ENCODE data around the gene ZCCHC4. TPM values are rescaled to one million over a fixed set of nuclear protein-coding genes. Genes with fewer than 3 reads are reported as not detected.

Gene ZCCHC4
- total RNA-seq, 1 experiment from 2014 or later: 12.3 TPM

DNA sequence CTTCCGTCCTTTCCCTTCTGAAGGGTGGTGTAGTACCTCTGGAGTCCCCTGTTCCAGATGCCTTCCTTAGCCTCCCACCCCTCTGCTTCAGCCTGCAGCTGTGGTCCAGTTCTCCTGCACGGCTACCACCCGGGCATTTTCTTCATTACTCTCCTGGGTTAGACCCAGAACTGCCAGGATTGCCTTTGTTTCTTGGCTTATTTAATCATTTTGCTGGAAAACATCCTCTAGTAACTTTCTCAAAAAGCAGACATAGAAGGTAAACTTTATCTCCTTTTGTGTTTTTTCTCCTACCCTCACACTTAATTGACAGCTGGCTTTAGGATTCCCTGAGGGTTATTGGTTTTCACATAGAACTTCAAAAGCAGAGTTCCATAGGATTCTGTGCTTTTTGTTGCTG, 84.7 kb downstream of the ZCCHC4 start (continued):
- TF ChIP-seq POLR2AphosphoS5 (IDR thresholded peaks at IDR 0.05; ENCODE audit: low read depth, low read length) (no peak), RAD21 (IDR thresholded peaks at IDR 0.05; ENCODE audit: low read depth) (no peak), ZFX (IDR thresholded peaks at IDR 0.05) (no peak)

DNA sequence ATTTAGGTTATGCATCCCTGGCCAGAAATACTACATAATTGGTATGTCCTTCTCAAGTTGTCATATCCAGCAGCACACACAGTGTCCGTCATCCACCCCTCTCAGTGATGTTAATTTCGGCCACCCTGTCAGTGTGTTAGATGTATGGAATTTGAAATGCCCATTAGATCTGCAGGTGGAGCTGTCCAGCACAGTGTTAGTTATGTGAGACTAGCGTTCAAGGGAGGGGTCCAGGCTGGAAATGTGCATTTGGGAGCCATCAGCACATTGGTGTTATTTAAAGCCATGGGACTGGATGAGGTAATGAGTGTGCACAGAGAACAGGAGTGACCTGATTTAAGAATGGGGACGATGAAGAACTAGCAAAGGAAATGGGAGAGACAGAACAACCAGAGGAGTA, 86.9 kb downstream of the ZCCHC4 start:
- intact Hi-C loops (cut with micrococcal nuclease): no loop called here
- DNase-seq (ENCODE audit: low read depth, low spot score): no peak
- no peak overlapping the region for H3K9ac ChIP-seq (ENCODE audit: low read length)
- ChIA-PET CTCF (no interaction called here), POLR2A (no interaction called here), RAD21 (ENCODE audit: low non-redundant PET in 1 of 2, low total read pairs in 2 of 2, uncharacterized antibody in 2 of 2, unreplicated experiment in 2 of 2) (no interaction called here)
- ATAC-seq: no peak
- no peaks in the 10 kb centered on the region for H3K9me3 ChIP-seq (ENCODE audit: control insufficient read depth in 1 of 2, insufficient read depth in 1 of 2, low read depth in 1 of 2, low read length in 2 of 2)
- H3K4me2 ChIP-seq (ENCODE audit: low read length): no peak overlapping the region
- peaks cover 27 to 38% of the 10 kb centered on the region in 2 experiments for H3K36me3 ChIP-seq (ENCODE audit: control insufficient read depth in 1 of 2, insufficient read depth in 2 of 2, low read length in 2 of 2)
- BruUV-seq (replicated peaks): no TSS peak
- H3K27me3 ChIP-seq (ENCODE audit: insufficient read depth, low read length): no peaks in the 10 kb centered on the region
- H3K79me2 ChIP-seq (ENCODE audit: insufficient read depth, low read length): no peaks in the 10 kb centered on the region
- no peak overlapping the region for H3K27ac ChIP-seq (ENCODE audit: low read depth, low read length)
- no peak for TF ChIP-seq EZH2phosphoT487 (IDR thresholded peaks at IDR 0.05; ENCODE audit: borderline replicate concordance)
- TF ChIP-seq, protein P1, sequence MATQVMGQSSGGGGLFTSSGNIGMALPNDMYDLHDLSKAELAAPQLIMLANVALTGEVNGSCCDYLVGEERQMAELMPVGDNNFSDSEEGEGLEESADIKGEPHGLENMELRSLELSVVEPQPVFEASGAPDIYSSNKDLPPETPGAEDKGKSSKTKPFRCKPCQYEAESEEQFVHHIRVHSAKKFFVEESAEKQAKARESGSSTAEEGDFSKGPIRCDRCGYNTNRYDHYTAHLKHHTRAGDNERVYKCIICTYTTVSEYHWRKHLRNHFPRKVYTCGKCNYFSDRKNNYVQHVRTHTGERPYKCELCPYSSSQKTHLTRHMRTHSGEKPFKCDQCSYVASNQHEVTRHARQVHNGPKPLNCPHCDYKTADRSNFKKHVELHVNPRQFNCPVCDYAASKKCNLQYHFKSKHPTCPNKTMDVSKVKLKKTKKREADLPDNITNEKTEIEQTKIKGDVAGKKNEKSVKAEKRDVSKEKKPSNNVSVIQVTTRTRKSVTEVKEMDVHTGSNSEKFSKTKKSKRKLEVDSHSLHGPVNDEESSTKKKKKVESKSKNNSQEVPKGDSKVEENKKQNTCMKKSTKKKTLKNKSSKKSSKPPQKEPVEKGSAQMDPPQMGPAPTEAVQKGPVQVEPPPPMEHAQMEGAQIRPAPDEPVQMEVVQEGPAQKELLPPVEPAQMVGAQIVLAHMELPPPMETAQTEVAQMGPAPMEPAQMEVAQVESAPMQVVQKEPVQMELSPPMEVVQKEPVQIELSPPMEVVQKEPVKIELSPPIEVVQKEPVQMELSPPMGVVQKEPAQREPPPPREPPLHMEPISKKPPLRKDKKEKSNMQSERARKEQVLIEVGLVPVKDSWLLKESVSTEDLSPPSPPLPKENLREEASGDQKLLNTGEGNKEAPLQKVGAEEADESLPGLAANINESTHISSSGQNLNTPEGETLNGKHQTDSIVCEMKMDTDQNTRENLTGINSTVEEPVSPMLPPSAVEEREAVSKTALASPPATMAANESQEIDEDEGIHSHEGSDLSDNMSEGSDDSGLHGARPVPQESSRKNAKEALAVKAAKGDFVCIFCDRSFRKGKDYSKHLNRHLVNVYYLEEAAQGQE (IDR thresholded peaks at IDR 0.05; ENCODE audit: low read depth): peak; percentile 31; the same call in 1 of the 2 replicates
- no peak overlapping the region for H2AFZ ChIP-seq (ENCODE audit: low read depth, low read length, poor library complexity, severe bottlenecking)
- H3K4me1 ChIP-seq (ENCODE audit: control insufficient read depth in 1 of 2, insufficient read depth in 2 of 2, low read length in 2 of 2): no peaks in the 10 kb centered on the region
- H3K4me3 ChIP-seq (replicated peaks in 1 of 2; ENCODE audit: low read depth in 1 of 2, low read length in 2 of 2): no peak overlapping the region
- no peaks in the 10 kb centered on the region for H3K9me2 ChIP-seq (ENCODE audit: insufficient read depth)
- no peaks in the 10 kb centered on the region for H4K20me1 ChIP-seq (ENCODE audit: insufficient read depth)
